ENCODE results near the gene PRKN. TPM values are rescaled to one million over a fixed set of nuclear protein-coding genes. Genes with fewer than 3 reads are reported as not detected.

Gene PRKN
- total RNA-seq, 1 experiment from 2014 or later, result 2.0 TPM

DNA sequence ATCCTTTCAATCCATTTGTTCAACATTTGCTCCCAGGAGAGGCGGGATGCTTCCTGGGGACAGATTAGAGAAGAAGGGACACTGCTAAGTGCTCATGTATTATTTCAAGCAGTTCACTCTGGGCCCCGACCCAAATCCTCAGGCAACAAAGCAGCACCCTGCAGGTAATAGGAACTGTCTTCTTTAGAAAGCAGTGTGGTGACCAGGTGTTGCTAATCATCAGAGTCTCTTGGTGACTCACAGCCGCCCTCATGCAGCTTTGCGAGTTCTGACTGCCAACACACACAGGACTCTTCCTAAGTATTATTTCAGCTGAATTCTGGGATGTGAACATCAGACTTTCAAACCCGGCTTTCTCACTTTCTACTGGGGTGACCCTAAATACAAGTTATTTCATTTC is 356.4 kb downstream of the PRKN start:
- no peak overlapping the region for H3K27ac Mint-ChIP-seq

More for the DNA sequence above, 356.4 kb downstream of the PRKN start:
- Histone ChIP-seq H3K14ac (ENCODE audit: insufficient read depth, low read length) (no peak overlapping the region), H3K9me3 (ENCODE audit: control insufficient read depth, low read depth, low read length) (no peaks in the 10 kb centered on the region), H3K23me2 (ENCODE audit: insufficient read length, low read depth, low read length, poor library complexity, severe bottlenecking) (no peaks in the 10 kb centered on the region), H2BK12ac (ENCODE audit: insufficient read length, low read depth, low read length) (no peak overlapping the region), H2BK20ac (ENCODE audit: low read depth, low read length, poor library complexity, severe bottlenecking) (no peak overlapping the region), H3K4me2 (ENCODE audit: insufficient read depth, insufficient read length, low read length) (no peak overlapping the region), H2BK15ac (ENCODE audit: low read depth, low read length) (no peak overlapping the region), H2AFZ (ENCODE audit: low read length) (no peak overlapping the region), H2BK120ac (ENCODE audit: low read depth, low read length, poor library complexity, severe bottlenecking) (no peak overlapping the region), H3K18ac (ENCODE audit: insufficient read length, low read depth, low read length) (no peak overlapping the region), H3K79me1 (ENCODE audit: insufficient read depth, low read depth, low read length, poor library complexity, severe bottlenecking) (no peaks in the 10 kb centered on the region), H2AK5ac (ENCODE audit: insufficient read length, low read length) (no peak overlapping the region), H3K9ac (ENCODE audit: extremely low read depth, insufficient read length, low read length) (no peak overlapping the region), H3K27ac (ENCODE audit: insufficient read length, low read depth, low read length) (no peak overlapping the region), H3K23ac (ENCODE audit: insufficient read length, low read depth, low read length) (no peak overlapping the region), H4K5ac (ENCODE audit: insufficient read length, low read depth, low read length) (no peak overlapping the region), H4K20me1 (ENCODE audit: control insufficient read depth, insufficient read depth, insufficient read length) (no peaks in the 10 kb centered on the region), H4K8ac (replicated peaks; ENCODE audit: insufficient read length, low read depth, low read length) (no peak overlapping the region), H3T11ph (ENCODE audit: low read length) (no peak overlapping the region), H3K56ac (ENCODE audit: insufficient read length, low read depth, low read length) (no peak overlapping the region), H3K4ac (ENCODE audit: low read depth, low read length) (no peak overlapping the region), H3K79me2 (ENCODE audit: insufficient read depth, low read length) (no peaks in the 10 kb centered on the region), H3K4me1 (ENCODE audit: insufficient read depth, low read length) (no peaks in the 10 kb centered on the region), H4K91ac (ENCODE audit: insufficient read length, low read depth, low read length) (no peak overlapping the region), H2BK5ac (ENCODE audit: insufficient read length, low read length) (no peak overlapping the region), H3K27me3 (ENCODE audit: insufficient read depth, low read length) (no peaks in the 10 kb centered on the region)
- H3K36me3 Mint-ChIP-seq (ENCODE audit: insufficient read depth in 1 of 3, low read depth in 3 of 3), result no peaks in the 10 kb centered on the region; a peak in 1 of 7 replicates
- H3K4me3 Mint-ChIP-seq, result no peak overlapping the region
- no peak for TF ChIP-seq CTCF (conservative IDR thresholded peaks at IDR 0.05)
- no peak for DNase-seq
- H3K27me3 Mint-ChIP-seq (ENCODE audit: low read depth), result no peaks in the 10 kb centered on the region
- peaks cover 3 to 5% of the 10 kb centered on the region in 2 experiments; a peak in 3 of 4 replicates for H3K4me1 Mint-ChIP-seq
- WGBS (ENCODE audit: extremely low coverage, insufficient read length, low lambda C conversion rate), result no CpG with 5 or more reads among the region's 5 CpGs
- H3K9me3 Mint-ChIP-seq, result no peaks in the 10 kb centered on the region
